GM21786 (cell line): ENCODE measurements around the gene P3H2.
"Not testable (repeated sequence)": the region's sequence is repeated elsewhere in the genome, so short reads cannot be mapped to it uniquely, and the experiment has no call there.

Experiments
- ATAC-seq: cut with Tn5 transposase; IDR thresholded peaks from one replicate; pipeline ENCODE4 v1.9.1; 2021; ENCODE audit not compliant: unreplicated experiment

P3H2 gene

GRCh38 chr3:190089711-190090110 is 31.0 kb downstream of the P3H2 start:
- ATAC-seq, result peak; percentile 58

DNA sequence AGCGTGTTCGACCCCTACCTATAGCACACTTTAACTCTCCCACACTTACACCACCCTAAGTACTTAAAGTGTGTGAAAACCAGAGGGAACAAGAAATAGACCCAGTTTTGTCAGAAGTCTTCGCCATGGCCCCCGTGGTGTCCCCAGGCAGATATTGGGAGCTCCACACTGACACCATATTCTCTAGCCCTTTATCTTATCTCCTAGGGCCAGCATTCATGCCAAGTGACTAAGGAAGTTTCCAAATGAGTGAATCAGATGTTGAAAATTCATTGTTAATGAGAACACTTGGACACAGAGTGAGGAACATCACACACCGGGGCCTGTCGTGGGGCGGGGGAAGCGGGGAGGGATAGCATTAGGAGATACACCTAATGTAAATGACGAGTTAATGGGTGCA is 31.8 kb downstream of the P3H2 start:
- ATAC-seq, result no peak

GRCh38 chr3:190086191-190086590 is 34.5 kb downstream of the P3H2 start:
- peak; percentile 63 for ATAC-seq

DNA sequence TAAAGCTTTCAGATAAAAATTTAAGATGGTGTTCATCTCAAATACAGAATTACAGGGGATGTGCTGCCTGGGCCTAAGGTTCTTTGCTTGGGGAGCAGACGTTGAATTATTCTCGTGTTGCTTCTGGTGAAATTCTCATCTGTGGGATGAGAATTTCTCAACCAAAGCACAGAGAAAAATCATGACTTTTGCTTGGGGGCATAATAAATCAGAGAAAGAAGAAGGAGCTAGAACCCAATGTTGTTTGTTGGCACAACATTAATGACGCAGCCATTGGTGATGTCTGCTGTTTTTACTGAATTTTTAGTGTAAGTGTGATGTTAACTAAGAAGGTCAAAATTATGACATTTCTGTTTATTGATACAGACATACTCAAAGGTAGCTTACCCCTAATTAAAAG is 35.7 kb downstream of the P3H2 start:
- ATAC-seq, result no peak

GRCh38 chr3:190083635-190084034 is 37.1 kb downstream of the P3H2 start:
- no peak for ATAC-seq

- ATAC-seq, result no peak
These were observed 39.3 kb downstream of the P3H2 start for GRCh38 chr3:190081389-190081788.

DNA sequence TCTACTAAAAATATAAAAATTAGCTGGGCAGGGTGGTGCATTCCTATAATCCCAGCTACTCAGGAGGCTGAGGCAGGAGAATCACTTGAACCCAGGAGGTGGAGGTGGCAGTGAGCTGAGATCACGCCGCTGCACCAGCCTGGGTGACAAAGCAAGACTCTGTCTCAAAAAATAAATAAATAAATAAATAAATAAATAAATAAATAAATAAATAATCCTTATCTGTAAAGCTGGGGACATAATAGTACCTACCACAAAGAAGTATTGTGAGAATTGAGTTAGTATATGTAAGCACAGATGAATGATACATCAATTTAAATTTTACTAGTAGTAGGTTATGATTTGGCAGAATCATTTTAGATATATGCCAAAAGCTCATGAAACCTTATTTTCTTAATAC is 41.5 kb downstream of the P3H2 start:
- not testable (repeated sequence) for ATAC-seq

- no peak for ATAC-seq
These were observed 43.2 kb downstream of the P3H2 start for GRCh38 chr3:190077395-190078045.

GRCh38 chr3:190076601-190077394 is 43.9 kb downstream of the P3H2 start:
- no peak for ATAC-seq

DNA sequence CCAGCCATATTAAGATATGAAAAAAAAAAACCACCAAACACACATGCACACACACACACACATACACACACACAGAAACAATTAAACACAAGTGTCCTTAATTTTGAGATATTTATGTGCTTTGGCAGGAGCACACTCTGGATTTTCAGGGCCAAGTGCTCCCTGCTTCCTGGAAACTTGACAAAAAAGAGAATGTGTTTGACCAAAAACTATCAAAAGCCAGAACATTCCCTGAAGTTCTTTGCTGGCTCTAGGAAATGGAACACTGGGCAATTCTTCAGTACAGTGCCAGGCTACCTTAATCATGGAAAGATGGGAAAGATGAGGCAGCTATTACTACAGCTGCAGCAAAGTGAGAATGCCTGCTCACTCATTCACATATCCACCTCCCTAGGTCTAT is 44.6 kb downstream of the P3H2 start:
- ATAC-seq, result no peak

DNA sequence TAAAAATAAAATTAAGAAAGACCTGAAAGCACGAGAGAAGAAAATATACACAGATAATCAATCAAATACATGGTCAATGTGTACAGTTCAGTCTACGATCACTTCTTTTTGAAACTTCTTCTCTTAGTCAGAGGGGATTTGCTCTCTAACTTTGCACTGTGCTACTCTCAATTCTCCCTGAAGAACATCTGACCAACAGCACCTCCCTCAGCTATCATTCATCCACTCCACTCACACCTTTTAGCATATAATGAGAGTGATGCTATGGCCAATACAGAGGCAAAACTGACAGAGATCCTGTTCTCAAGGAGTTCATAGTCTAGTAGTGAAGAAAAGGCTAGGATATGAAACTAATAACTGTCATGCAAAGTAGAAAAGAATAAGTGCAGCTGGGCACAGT is 45.9 kb downstream of the P3H2 start:
- ATAC-seq, result no peak

GRCh38 chr3:190073264-190074008 is 47.3 kb downstream of the P3H2 start:
- peak; percentile 78 for ATAC-seq

- no peak for ATAC-seq
These were observed 47.8 kb downstream of the P3H2 start for GRCh38 chr3:190072856-190073255.

- not testable (repeated sequence) for ATAC-seq
These were observed 48.8 kb downstream of the P3H2 start for GRCh38 chr3:190071921-190072320.

- ATAC-seq, result no peak
These were observed 49.9 kb downstream of the P3H2 start for GRCh38 chr3:190070622-190071347.

GRCh38 chr3:190065204-190065603 is 55.5 kb downstream of the P3H2 start:
- ATAC-seq, result no peak

- no peak for ATAC-seq
These were observed 56.0 kb downstream of the P3H2 start for GRCh38 chr3:190064659-190065058.

- no peak for ATAC-seq
These were observed 56.6 kb downstream of the P3H2 start for GRCh38 chr3:190064112-190064511.

GRCh38 chr3:190063490-190063889 is 57.2 kb downstream of the P3H2 start:
- ATAC-seq, result no peak

DNA sequence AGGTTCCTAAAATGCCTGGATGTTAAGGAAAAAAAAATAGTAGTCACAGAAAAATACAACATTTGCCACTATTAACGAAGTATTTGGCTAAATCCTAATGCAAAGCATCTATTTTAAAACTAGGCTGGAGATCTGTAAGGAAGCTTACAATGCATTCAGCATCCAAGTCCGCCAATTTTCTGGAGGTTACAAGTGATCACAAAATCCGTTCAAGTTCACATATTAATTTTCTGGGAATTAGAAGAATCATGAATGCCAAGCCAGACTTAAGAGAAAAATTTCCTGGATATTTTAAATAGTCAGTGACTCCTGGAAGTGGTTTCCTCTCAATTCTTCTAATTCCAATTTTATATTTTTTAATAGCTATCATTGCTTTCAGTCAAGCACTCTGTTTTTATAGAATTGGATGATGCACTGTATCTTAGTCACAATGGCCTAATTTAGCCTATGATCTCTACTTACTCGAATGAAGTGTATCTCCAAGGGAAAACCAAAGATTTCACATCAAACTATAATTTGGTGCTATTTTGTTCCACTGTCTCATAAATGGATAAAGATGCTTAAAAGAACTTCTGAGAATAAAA is 60.4 kb downstream of the P3H2 start:
- no peak for ATAC-seq

- no peak for ATAC-seq
These were observed 61.5 kb downstream of the P3H2 start for GRCh38 chr3:190059242-190059590.
